HepG2 (cell line): ENCODE measurements around the gene BANP. TPM values are rescaled to one million over a fixed set of nuclear protein-coding genes. Genes with fewer than 3 reads are reported as not detected.
A peak's percentile ranks its signal among the peaks of the same experiment; 100 is the strongest.

Source experiments
- ATF1 ChIP-seq: IDR thresholded peaks from 2 replicates; pipeline ENCODE4 v1.6.1; 2016; ENCODE audit warnings: mild to moderate bottlenecking, control low read depth
- ATRX ChIP-seq: sonication (generic); formaldehyde crosslinking; IDR thresholded peaks from 2 replicates; pipeline ENCODE4 v1.4.0; 2020; ENCODE audit warnings: missing genetic modification reagents, borderline replicate concordance
- CBX5 ChIP-seq: sonication (generic); formaldehyde crosslinking; IDR thresholded peaks from 2 replicates; pipeline ENCODE4 v1.4.0; 2020; ENCODE audit warnings: missing genetic modification reagents, borderline replicate concordance
- CREB3 ChIP-seq: sonication (generic); formaldehyde crosslinking; IDR thresholded peaks from 2 replicates; pipeline ENCODE4 v1.5.0; 2020; ENCODE audit warnings: missing genetic modification reagents
- FOXC1 ChIP-seq: sonication (generic); formaldehyde crosslinking; IDR thresholded peaks from 2 replicates; pipeline ENCODE4 v1.8.0; 2022; ENCODE audit warnings: mild to moderate bottlenecking, missing genetic modification reagents, borderline replicate concordance
- FOXM1 ChIP-seq: sonication (generic); formaldehyde crosslinking; IDR thresholded peaks from 2 replicates; pipeline ENCODE4 v1.5.0; 2020; ENCODE audit warnings: missing genetic modification reagents
- KDM4B ChIP-seq: sonication (generic); formaldehyde crosslinking; IDR thresholded peaks from 2 replicates; pipeline ENCODE4 v1.4.0; 2020; ENCODE audit warnings: missing genetic modification reagents
- LCORL ChIP-seq, 2 experiments: fragments of 450-650 bp in 1 of 2; sonication (generic) in 1 of 2; formaldehyde crosslinking in 1 of 2; IDR thresholded peaks; 2 replicates each; pipeline versions ENCODE4 v1.5.0 to v1.6.1; 2017 to 2020; ENCODE audit warnings: antibody characterized with exemption in 1 of 2, missing genetic modification reagents in 1 of 2
- MAX ChIP-seq: IDR thresholded peaks from 2 replicates; pipeline ENCODE4 v1.6.1; 2012; ENCODE audit warnings: inconsistent platforms
- MED1 ChIP-seq: sonication (generic); formaldehyde crosslinking; IDR thresholded peaks from 2 replicates; pipeline ENCODE4 v1.4.0; 2020; ENCODE audit warnings: missing genetic modification reagents
- MLX ChIP-seq: IDR thresholded peaks from 2 replicates; pipeline ENCODE4 v1.6.1; 2016
- NONO ChIP-seq, 2 experiments: fragments of 450-650 bp in 1 of 2; sonication (generic) in 1 of 2; formaldehyde crosslinking in 1 of 2; IDR thresholded peaks in 1 of 2; conservative IDR thresholded peaks in 1 of 2; 2 replicates each; pipeline versions ENCODE4 v1.6.1 to v1.8.0; 2017 to 2022; ENCODE audit warnings: mild to moderate bottlenecking in 1 of 2, missing genetic modification reagents in 1 of 2, moderate library complexity in 1 of 2
- PHF8 ChIP-seq: sonication (generic); formaldehyde crosslinking; IDR thresholded peaks from 2 replicates; pipeline ENCODE4 v1.5.0; 2020; ENCODE audit warnings: missing genetic modification reagents
- RFXAP ChIP-seq: sonication (generic); formaldehyde crosslinking; IDR thresholded peaks from 2 replicates; pipeline ENCODE4 v1.4.0; 2020; ENCODE audit warnings: missing genetic modification reagents, borderline replicate concordance
- SOX13 ChIP-seq, 3 experiments: fragments of 450-650 bp in 1 of 3; sonication (generic) in 1 of 3; formaldehyde crosslinking in 1 of 3; IDR thresholded peaks in 2 of 3; conservative IDR thresholded peaks in 1 of 3; 2 replicates each; pipeline versions ENCODE4 v1.5.0 to v1.6.1; 2016 to 2020; ENCODE audit warnings: antibody characterized with exemption in 1 of 3, mild to moderate bottlenecking in 1 of 3, missing compliant biosample characterization in 1 of 3, missing genetic modification reagents in 1 of 3, moderate library complexity in 1 of 3
- SPEN ChIP-seq: sonication (generic); formaldehyde crosslinking; IDR thresholded peaks from 2 replicates; pipeline ENCODE4 v1.5.1; 2020; ENCODE audit warnings: low read depth, mild to moderate bottlenecking, missing genetic modification reagents
- SRSF9 ChIP-seq: fragments of 200-400 bp; formaldehyde crosslinking; IDR thresholded peaks from 2 replicates; pipeline ENCODE4 v1.6.1; 2018; ENCODE audit warnings: borderline replicate concordance, mild to moderate bottlenecking, low read depth, low read length; ENCODE audit not compliant: insufficient read depth, poor library complexity, severe bottlenecking
- TAF15 ChIP-seq: fragments of 200-400 bp; formaldehyde crosslinking; IDR thresholded peaks from one replicate; pipeline ENCODE4 v1.6.1; 2018; ENCODE audit warnings: mild to moderate bottlenecking, low read depth, low read length; ENCODE audit not compliant: poor library complexity, severe bottlenecking
- TFAP4 ChIP-seq: sonication (generic); IDR thresholded peaks from 2 replicates; pipeline ENCODE4 v1.6.1; 2016; ENCODE audit warnings: low read depth, borderline replicate concordance
- U2AF2 ChIP-seq: fragments of 200-400 bp; formaldehyde crosslinking; IDR thresholded peaks from 2 replicates; pipeline ENCODE4 v1.6.1; 2017; ENCODE audit warnings: low read depth, mild to moderate bottlenecking, low read length
- ZC3H4 ChIP-seq: sonication (generic); formaldehyde crosslinking; IDR thresholded peaks from 2 replicates; pipeline ENCODE4 v1.4.0; 2020; ENCODE audit warnings: missing genetic modification reagents, borderline replicate concordance
- ZNF143 ChIP-seq: sonication (generic); formaldehyde crosslinking; IDR thresholded peaks from 2 replicates; pipeline ENCODE4 v1.4.0; 2020; ENCODE audit warnings: missing genetic modification reagents
- ZNF207 ChIP-seq: fragments of 450-650 bp; IDR thresholded peaks from 2 replicates; pipeline ENCODE4 v1.6.1; 2016; ENCODE audit warnings: antibody characterized with exemption, borderline replicate concordance
- ZNF274 ChIP-seq: sonication (generic); formaldehyde crosslinking; IDR thresholded peaks from 2 replicates; pipeline ENCODE4 v1.5.1; 2020; ENCODE audit warnings: mild to moderate bottlenecking, missing genetic modification reagents
- ZNF296 ChIP-seq: sonication (generic); formaldehyde crosslinking; conservative IDR thresholded peaks from 2 replicates; pipeline ENCODE4 v1.5.0; 2020; ENCODE audit warnings: mild to moderate bottlenecking, missing genetic modification reagents
- ZNF496 ChIP-seq: sonication (generic); formaldehyde crosslinking; IDR thresholded peaks from 2 replicates; pipeline ENCODE4 v1.8.1; 2023; ENCODE audit warnings: mild to moderate bottlenecking, moderate library complexity, missing genetic modification reagents; ENCODE audit not compliant: insufficient replicate concordance
- ZNF629 ChIP-seq: sonication (generic); formaldehyde crosslinking; conservative IDR thresholded peaks from 2 replicates; pipeline ENCODE4 v1.5.0; 2020; ENCODE audit warnings: missing genetic modification reagents
- ZNF768 ChIP-seq: sonication (generic); formaldehyde crosslinking; IDR thresholded peaks from 2 replicates; pipeline ENCODE4 v1.4.0; 2020; ENCODE audit warnings: missing genetic modification reagents
- ZNF788 ChIP-seq: sonication (generic); formaldehyde crosslinking; IDR thresholded peaks from 2 replicates; pipeline ENCODE4 v1.5.0; 2020; ENCODE audit warnings: mild to moderate bottlenecking, missing genetic modification reagents, borderline replicate concordance
- polyA plus RNA-seq, 8 experiments: library from polyadenylated mRNA; depleted of rRNA in 3 of 8; stranded (reverse) in 7 of 8; unstranded in 1 of 8; fragments of >200 nt; fragmentation: Illumina TruSeq in 4 of 8; extraction: Trizol in 4 of 8; gene quantifications; 2 replicates each; pipeline versions ENCODE4 v1.2.1 to v1.2.3, GENCODE V29; 2011 to 2016; ENCODE audit warnings: low read depth in 4 of 8, missing spikeins in 1 of 8, mixed read lengths in 1 of 8; ENCODE audit not compliant: insufficient read depth in 1 of 8
- total RNA-seq, 5 experiments: library from RNA; depleted of rRNA; stranded (reverse); fragments of >200 nt; fragmentation: Illumina TruSeq; extraction: Trizol; gene quantifications; 2 replicates each; pipeline ENCODE4 v1.2.3, GENCODE V29; 2016; ENCODE audit warnings: low read depth in 1 of 5

Gene BANP
- total and polyA plus RNA-seq, 2 of the 13 experiments (the other 11 are each of a cell fraction or from before 2014, with no cell fraction given) = 20.2 to 23.8 TPM

- TF ChIP-seq KDM4B (no peak), FOXM1 (no peak), ZNF496 (no peak), CREB3 (CRISPR knock-in tag) (no peak), ZNF629 (no peak), CBX5 (CRISPR knock-in tag) (no peak), ZNF296 (CRISPR knock-in tag) (no peak), MLX (no peak), ZNF143 (CRISPR knock-in tag) (no peak), ATF1 (CRISPR knock-in tag) (no peak), ATRX (CRISPR knock-in tag) (no peak), ZNF274 (CRISPR knock-in tag) (no peak), FOXC1 (CRISPR knock-in tag) (no peak), ZNF768 (CRISPR knock-in tag) (no peak), TFAP4 (no peak), SPEN (CRISPR knock-in tag) (no peak), LCORL (IDR thresholded peaks at IDR 0.05) (no peak), LCORL (CRISPR knock-in tag; IDR thresholded peaks at IDR 0.05) (no peak), PHF8 (CRISPR knock-in tag) (no peak), RFXAP (no peak), ZC3H4 (CRISPR knock-in tag) (peak; percentile 35; the same call in 1 of the 2 replicates), SRSF9 (no peak), ZNF788 (CRISPR knock-in tag) (no peak), TAF15 (no peak), U2AF2 (no peak), MED1 (CRISPR knock-in tag) (no peak), MAX (no peak), ZNF207 (no peak), NONO (IDR thresholded peaks at IDR 0.05) (no peak), NONO (CRISPR knock-in tag; conservative IDR thresholded peaks at IDR 0.05) (no peak), SOX13 (IDR thresholded peaks at IDR 0.05) (no peak), SOX13 (CRISPR knock-in tag; conservative IDR thresholded peaks at IDR 0.05 in 1 of 2, IDR thresholded peaks at IDR 0.05 in 1 of 2) (no peak)
Observed at GRCh38 chr16:87955302-87956097, 4.3 kb downstream of the BANP start (continued).
